ENCODE measurements around the gene MAP2K3. TPM values are rescaled to one million over a fixed set of nuclear protein-coding genes. Genes with fewer than 3 reads are reported as not detected.
A peak's percentile ranks its signal among the peaks of the same experiment; 100 is the strongest.

Gene MAP2K3
- total RNA-seq, 1 experiment from 2014 or later: 98.1 TPM

- TF ChIP-seq EZH2 (IDR thresholded peaks at IDR 0.05; ENCODE audit: low read depth) (no peak), CTCF (conservative IDR thresholded peaks at IDR 0.05) (no peak)
- no peaks in the 10 kb centered on the region for H3K9me3 ChIP-seq (ENCODE audit: insufficient read depth, low read depth)
- peak overlapping the region; percentile 76; the same call in 1 of the 2 replicates for H3K4me3 ChIP-seq
- peak; percentile 96 to 98 for DNase-seq
- peaks cover 73% of the 10 kb centered on the region for H3K79me2 ChIP-seq (ENCODE audit: low read depth)
- ChIA-PET POLR2A (ENCODE audit: unreplicated experiment) (interaction anchor here (0.6 to 1.4 kb wide), 3 partner anchors 50 to 316 kb away, joined by 3 to 8 read pairs (median 3); partner anchors contain the start of gene USP22), CTCF (no interaction called here)
- no peaks in the 10 kb centered on the region for H3K27me3 ChIP-seq (ENCODE audit: insufficient read depth, low read depth)
- H2AFZ ChIP-seq: no peak overlapping the region
- H3F3A ChIP-seq (ENCODE audit: insufficient read depth, low read depth): peaks cover 35% of the 10 kb centered on the region
- BruUV-seq (replicated peaks): no TSS peak
- H3K36me3 ChIP-seq (ENCODE audit: low read depth): no peaks in the 10 kb centered on the region
- no peaks in the 10 kb centered on the region for H3K9me2 ChIP-seq (ENCODE audit: insufficient read depth)
- H3K27ac ChIP-seq: peak overlapping the region; percentile 96
- peak overlapping the region; percentile 97 for H3K4me2 ChIP-seq
- peaks cover 26% of the 10 kb centered on the region for H4K20me1 ChIP-seq (ENCODE audit: insufficient read depth)
- intact Hi-C loops (cut with micrococcal nuclease; ENCODE audit: unreplicated experiment): loop anchor here (1.0 to 5.0 kb wide), 5 partner anchors 36 to 245 kb away; partner anchors contain the start of genes DHRS7B, NATD1, TMEM11 and USP22
- H3K4me1 ChIP-seq (replicated peaks; ENCODE audit: insufficient read depth): peaks cover 30% of the 10 kb centered on the region
Observed at GRCh38 chr17:21287703-21288449, 3.4 kb downstream of the MAP2K3 start.

DNA sequence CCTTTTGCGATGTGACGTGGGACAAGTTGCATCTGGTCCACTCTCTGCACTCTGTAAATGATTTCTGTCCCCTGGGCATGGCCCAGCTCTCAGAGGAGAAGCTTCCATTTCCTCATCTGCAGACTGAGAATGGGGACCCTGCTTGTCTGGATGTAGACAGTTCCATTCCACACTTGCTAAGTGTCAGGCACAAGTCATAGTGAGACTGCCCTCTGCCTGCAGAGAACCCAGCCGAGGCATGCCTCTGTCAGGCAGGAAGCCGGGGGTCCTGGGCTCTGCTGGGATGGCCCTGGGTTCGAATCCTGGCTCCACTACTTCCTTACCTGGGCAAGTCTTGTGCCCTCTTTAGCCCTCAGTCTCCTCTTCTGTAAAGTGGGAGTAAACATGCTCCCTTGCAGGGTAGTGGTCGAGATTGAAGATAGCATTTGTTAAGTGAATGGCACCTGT, 4.1 kb downstream of the MAP2K3 start:
- POLR2A ChIA-PET (ENCODE audit: unreplicated experiment): no interaction called here
- CTCF ChIA-PET: no interaction called here

More for the DNA sequence above, 4.1 kb downstream of the MAP2K3 start:
- TF ChIP-seq EZH2 (IDR thresholded peaks at IDR 0.05; ENCODE audit: low read depth) (no peak), CTCF (conservative IDR thresholded peaks at IDR 0.05) (no peak)
- intact Hi-C loops (cut with micrococcal nuclease; ENCODE audit: unreplicated experiment): loop anchor here (1.0 to 5.0 kb wide), 3 partner anchors 36 to 161 kb away; partner anchors contain the start of genes DHRS7B, NATD1 and TMEM11
- BruUV-seq (replicated peaks): no TSS peak
- H3K9me2 ChIP-seq (ENCODE audit: insufficient read depth): no peaks in the 10 kb centered on the region
- peaks cover 31% of the 10 kb centered on the region for H3F3A ChIP-seq (ENCODE audit: insufficient read depth, low read depth)
- H3K79me2 ChIP-seq (ENCODE audit: low read depth): peaks cover 80% of the 10 kb centered on the region
- no peaks in the 10 kb centered on the region for H3K9me3 ChIP-seq (ENCODE audit: insufficient read depth, low read depth)
- peak overlapping the region; percentile 97 for H3K4me2 ChIP-seq
- H3K27ac ChIP-seq: peak overlapping the region; percentile 68
- peaks cover 34% of the 10 kb centered on the region for H4K20me1 ChIP-seq (ENCODE audit: insufficient read depth)
- no peaks in the 10 kb centered on the region for H3K36me3 ChIP-seq (ENCODE audit: low read depth)
- no peak for DNase-seq
- H3K4me1 ChIP-seq (replicated peaks; ENCODE audit: insufficient read depth): peaks cover 28% of the 10 kb centered on the region
- H3K27me3 ChIP-seq (ENCODE audit: insufficient read depth, low read depth): no peaks in the 10 kb centered on the region
- no peak overlapping the region for H2AFZ ChIP-seq
- H3K4me3 ChIP-seq: peak overlapping the region; percentile 43; the same call in 1 of the 2 replicates

All from PC-9 (cell line).